ENCODE results near the gene LAMB3.

LAMB3 gene

DNA sequence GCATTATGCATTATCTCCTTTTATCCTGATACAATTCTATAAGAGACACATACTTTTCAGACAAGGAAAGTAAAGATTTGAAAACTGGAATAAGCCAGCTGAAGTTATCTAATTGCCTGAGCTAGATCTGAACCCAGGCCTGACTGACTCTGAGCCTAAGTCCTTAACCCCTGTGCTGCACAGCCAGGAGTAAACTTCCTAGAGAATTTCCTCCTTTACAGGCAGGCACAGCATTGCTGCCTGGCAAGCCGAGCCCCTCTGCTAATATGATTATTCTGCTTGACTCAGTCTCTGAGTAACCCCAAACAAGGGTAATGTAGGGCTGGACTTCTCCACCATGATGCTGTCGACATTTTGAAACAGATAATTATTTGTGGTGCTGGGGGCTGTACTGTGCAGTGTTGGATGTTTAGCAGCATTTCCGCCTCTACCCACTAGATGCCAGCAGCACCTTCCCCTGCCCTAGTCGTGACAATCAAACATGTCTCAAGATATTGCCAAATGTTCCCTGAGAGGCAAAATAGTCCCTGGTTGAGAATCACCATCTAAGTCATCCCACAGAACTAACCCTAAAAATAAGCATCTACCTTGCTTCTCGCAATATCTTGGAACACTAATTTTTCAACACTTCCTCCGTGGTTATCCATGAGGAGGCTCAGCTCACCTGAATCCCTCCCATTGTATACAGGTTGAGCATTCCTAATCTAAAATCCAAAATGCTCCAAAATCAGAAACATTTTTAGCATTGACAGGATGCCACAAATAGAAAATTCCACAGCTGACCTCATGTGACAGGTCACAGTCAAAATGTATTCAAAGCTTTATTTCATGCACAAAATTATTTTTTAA is 50.2 kb downstream of the LAMB3 start:
- Histone ChIP-seq H3K4me3 (no peak overlapping the region), H3K27ac (no peak overlapping the region), H3K9me3 (no peaks in the 10 kb centered on the region), H3K4me1 (no peaks in the 10 kb centered on the region), H3K4me2 (no peak overlapping the region), H3K36me3 (no peaks in the 10 kb centered on the region), H3K27me3 (no peaks in the 10 kb centered on the region), H3K9ac (no peak overlapping the region), H4K20me1 (no peaks in the 10 kb centered on the region)
- TF ChIP-seq Cebpa-rat (IDR thresholded peaks at IDR 0.05) = no peak

DNA sequence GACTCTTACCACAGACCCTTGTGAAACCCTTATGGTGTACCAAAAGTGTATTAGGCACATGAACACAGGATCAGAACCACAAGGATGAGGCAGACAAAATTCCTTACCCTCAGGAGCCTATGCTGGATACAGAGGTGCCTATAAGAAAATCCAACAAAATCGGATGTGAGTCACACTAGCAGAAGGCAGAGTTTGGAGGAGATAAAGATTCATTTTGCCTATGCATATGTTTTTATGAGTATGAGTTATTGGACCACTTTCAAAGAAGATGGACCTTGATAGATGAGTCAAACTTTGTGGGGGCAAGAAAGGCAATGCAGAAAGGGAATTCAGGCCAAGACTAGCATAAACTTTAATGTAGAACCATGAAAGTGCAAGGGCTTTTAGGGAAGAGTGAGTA is 51.7 kb downstream of the LAMB3 start:
- Histone ChIP-seq H3K9me3 (no peaks in the 10 kb centered on the region), H3K4me3 (no peak overlapping the region), H3K9ac (no peak overlapping the region), H3K4me2 (no peak overlapping the region), H3K36me3 (no peaks in the 10 kb centered on the region), H3K27ac (no peak overlapping the region), H3K4me1 (no peaks in the 10 kb centered on the region), H4K20me1 (no peaks in the 10 kb centered on the region), H3K27me3 (no peaks in the 10 kb centered on the region)
- TF ChIP-seq Cebpa-rat (IDR thresholded peaks at IDR 0.05) = no peak

DNA sequence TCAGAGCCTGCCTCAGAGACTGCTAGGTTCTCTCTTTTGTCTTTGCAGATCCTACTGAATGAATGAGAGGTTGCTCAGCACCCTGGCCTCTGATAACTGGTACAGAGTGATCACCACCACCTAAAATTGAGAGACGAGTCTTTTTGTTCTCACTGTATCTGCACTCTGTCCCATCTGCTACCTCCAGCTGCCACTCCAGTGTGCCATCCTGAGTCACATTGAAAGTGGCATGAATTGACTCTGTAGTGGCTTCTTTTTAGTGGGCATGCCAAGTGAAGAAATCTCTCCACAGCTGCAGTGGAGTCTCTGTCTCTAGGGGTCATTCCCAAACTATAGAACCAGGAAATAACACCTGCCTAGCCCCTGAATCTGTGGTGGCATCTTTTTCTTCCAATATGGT is 54.0 kb downstream of the LAMB3 start:
- H3K27me3 ChIP-seq = no peaks in the 10 kb centered on the region
- H3K36me3 ChIP-seq = no peaks in the 10 kb centered on the region
- TF ChIP-seq Cebpa-rat (IDR thresholded peaks at IDR 0.05) = no peak
- no peak overlapping the region for H3K4me2 ChIP-seq
- no peak overlapping the region for H3K27ac ChIP-seq
- no peaks in the 10 kb centered on the region for H3K4me1 ChIP-seq
- no peaks in the 10 kb centered on the region for H3K9me3 ChIP-seq
- H3K9ac ChIP-seq = no peak overlapping the region
- no peaks in the 10 kb centered on the region for H4K20me1 ChIP-seq
- H3K4me3 ChIP-seq = no peak overlapping the region

DNA sequence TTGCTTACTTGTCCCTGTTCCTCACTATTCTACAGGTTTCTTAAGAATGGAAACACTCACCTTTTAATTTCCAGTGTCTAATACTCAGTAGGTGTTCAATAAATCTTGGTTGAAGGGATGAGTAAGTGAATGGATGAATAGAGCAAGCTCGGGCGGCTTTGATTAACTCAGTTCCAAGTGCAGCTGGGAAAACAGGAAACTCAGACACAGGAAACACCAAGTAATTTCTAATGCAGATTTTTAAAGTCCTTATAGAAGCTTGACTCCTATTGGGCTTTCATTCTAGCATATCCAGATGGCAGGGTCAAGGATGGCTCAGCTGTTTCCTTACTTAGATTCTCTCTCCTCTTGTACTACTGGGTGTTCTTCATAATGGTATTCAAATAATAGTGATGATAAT is 54.7 kb downstream of the LAMB3 start:
- H3K4me3 ChIP-seq = no peak overlapping the region
- no peaks in the 10 kb centered on the region for H3K4me1 ChIP-seq
- no peaks in the 10 kb centered on the region for H4K20me1 ChIP-seq
- H3K9ac ChIP-seq = no peak overlapping the region
- no peaks in the 10 kb centered on the region for H3K9me3 ChIP-seq
- no peaks in the 10 kb centered on the region for H3K36me3 ChIP-seq
- H3K27me3 ChIP-seq = no peaks in the 10 kb centered on the region
- H3K27ac ChIP-seq = no peak overlapping the region
- TF ChIP-seq Cebpa-rat (IDR thresholded peaks at IDR 0.05) = no peak
- H3K4me2 ChIP-seq = no peak overlapping the region

DNA sequence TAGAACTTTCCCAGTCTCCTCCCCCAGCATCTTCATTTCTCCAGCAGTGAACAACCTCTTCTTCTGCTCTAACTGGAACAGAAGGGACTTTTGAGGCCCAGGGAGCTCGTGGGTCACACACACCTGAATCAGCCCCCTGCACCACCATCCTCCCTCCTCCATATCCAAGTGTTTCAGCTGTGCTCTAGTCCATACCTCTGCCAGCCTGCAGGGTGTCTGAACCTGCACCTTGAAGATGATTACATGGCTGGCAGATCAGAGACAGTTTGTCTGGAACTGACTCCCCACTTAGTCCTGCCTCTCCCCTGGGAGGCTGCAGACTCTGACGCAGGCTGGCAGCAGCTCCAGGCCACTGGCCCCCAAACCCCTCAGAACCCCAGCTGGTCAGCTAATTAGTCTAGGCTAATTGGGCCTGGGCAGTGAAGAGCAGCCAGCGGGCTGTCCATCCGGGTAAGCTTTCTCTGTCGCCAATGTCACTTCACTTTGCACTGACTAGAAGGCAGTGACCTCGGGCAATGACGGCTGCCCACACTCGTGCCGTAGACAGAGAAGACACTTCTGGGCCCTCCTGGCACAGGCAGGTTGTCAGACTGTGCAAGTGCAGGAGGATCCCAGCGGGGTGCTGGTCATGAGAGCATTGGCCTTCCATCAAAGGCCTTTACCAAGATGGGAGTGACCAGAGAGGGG is 56.5 kb downstream of the LAMB3 start:
- Histone ChIP-seq H3K4me2 (no peak overlapping the region), H3K9me3 (no peaks in the 10 kb centered on the region), H3K27ac (no peak overlapping the region), H3K27me3 (no peaks in the 10 kb centered on the region), H3K4me1 (no peaks in the 10 kb centered on the region), H3K36me3 (no peaks in the 10 kb centered on the region), H3K9ac (no peak overlapping the region), H3K4me3 (no peak overlapping the region), H4K20me1 (no peaks in the 10 kb centered on the region)
- TF ChIP-seq Cebpa-rat (IDR thresholded peaks at IDR 0.05) = no peak

DNA sequence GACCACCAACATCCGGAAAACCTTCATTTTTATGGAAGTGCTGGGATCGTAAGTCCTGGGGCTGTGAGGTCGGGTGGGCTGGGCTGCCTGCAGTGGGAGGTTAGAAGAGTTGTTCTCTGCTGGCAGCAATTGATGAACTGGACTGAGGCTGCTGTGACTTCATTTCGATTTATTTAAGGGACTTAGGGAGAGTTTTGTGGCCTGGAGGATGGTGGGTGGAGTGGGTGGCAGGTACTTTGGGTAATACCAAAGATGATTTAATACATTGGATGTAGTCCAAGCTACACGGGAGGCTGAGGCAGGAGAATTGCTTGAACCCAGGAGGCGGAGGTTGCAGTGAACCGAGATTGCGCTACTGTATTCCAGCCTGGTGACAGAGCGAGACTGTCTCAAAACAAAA is 57.2 kb downstream of the LAMB3 start:
- Histone ChIP-seq H3K9ac (no peak overlapping the region), H3K36me3 (no peaks in the 10 kb centered on the region), H3K4me1 (no peaks in the 10 kb centered on the region), H4K20me1 (no peaks in the 10 kb centered on the region), H3K27ac (no peak overlapping the region), H3K4me3 (no peak overlapping the region), H3K27me3 (no peaks in the 10 kb centered on the region), H3K9me3 (no peaks in the 10 kb centered on the region), H3K4me2 (no peak overlapping the region)
- no peak for TF ChIP-seq Cebpa-rat (IDR thresholded peaks at IDR 0.05)

DNA sequence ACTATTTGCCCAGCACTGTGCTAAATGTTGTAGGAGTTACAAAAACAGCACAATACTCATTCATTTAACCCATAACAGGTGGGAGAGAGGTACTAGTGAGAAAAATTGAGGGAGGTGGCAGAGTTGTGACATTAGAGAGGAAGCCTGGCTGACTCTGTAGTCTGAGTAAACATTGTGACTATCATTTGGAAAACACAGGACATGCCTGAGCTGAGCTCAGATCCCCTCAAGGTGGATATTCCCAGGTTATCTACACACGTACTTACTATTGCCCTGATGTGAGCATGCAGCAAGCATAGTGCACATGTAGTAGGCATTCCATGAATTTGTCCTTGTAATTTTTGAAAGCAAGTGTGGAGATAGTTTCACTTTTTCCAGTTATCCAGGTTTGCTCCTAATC is 57.8 kb downstream of the LAMB3 start:
- Histone ChIP-seq H3K36me3 (no peaks in the 10 kb centered on the region), H3K9ac (no peak overlapping the region), H3K27me3 (no peaks in the 10 kb centered on the region), H3K4me1 (no peaks in the 10 kb centered on the region), H3K9me3 (no peaks in the 10 kb centered on the region), H3K4me2 (no peak overlapping the region), H4K20me1 (no peaks in the 10 kb centered on the region), H3K4me3 (no peak overlapping the region), H3K27ac (no peak overlapping the region)
- no peak for TF ChIP-seq Cebpa-rat (IDR thresholded peaks at IDR 0.05)

DNA sequence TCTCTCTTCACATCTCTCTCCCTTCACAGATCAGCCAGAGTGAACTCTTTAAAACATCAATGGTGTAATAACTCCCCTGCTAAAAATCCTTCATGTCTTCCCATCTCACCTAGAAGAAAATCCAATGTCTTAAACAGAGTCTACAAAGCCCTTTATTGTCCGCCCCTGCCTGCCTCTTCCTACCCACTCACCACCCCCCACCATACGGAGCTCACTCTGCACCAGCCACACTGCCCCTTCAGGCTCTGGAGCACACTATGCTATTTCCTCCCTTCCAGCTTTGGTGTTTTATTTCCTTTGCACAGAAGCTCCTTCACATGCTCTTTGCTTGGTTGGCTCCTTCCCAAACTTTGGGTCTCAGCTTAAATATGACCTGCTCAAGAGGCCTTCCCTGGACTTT is 58.5 kb downstream of the LAMB3 start:
- no peak overlapping the region for H3K9ac ChIP-seq
- TF ChIP-seq Cebpa-rat (IDR thresholded peaks at IDR 0.05) = no peak
- H3K4me2 ChIP-seq = no peak overlapping the region
- H3K27ac ChIP-seq = no peak overlapping the region
- no peaks in the 10 kb centered on the region for H3K4me1 ChIP-seq
- H3K27me3 ChIP-seq = no peaks in the 10 kb centered on the region
- H3K4me3 ChIP-seq = no peak overlapping the region
- no peaks in the 10 kb centered on the region for H3K36me3 ChIP-seq
- no peaks in the 10 kb centered on the region for H3K9me3 ChIP-seq
- no peaks in the 10 kb centered on the region for H4K20me1 ChIP-seq

DNA sequence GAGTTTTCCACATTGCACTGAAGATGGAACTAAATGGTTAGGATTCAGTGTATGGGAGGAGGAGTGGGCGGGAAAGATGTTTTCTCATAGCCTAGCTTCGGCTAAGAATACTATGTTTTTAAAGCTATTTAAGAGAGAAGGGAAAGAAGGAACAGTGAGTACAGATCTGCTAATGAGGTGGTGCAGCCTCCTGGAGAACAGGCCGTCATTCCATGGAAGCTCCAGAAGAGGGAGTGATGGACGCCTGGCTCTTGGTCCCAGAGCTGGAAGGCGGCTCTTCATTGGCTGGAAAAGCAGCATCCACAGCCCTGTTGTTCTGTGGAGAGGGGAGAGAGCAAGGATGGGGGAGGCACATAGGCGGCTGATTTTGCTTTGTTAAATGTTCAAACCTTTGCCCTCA is 61.8 kb downstream of the LAMB3 start:
- no peak overlapping the region for H3K4me3 ChIP-seq
- H4K20me1 ChIP-seq = no peaks in the 10 kb centered on the region
- no peaks in the 10 kb centered on the region for H3K4me1 ChIP-seq
- H3K27ac ChIP-seq = no peak overlapping the region
- H3K27me3 ChIP-seq = no peaks in the 10 kb centered on the region
- H3K4me2 ChIP-seq = no peak overlapping the region
- no peaks in the 10 kb centered on the region for H3K36me3 ChIP-seq
- peaks cover 4% of the 10 kb centered on the region; the same call in 1 of the 2 replicates for H3K9me3 ChIP-seq
- H3K9ac ChIP-seq = no peak overlapping the region
- TF ChIP-seq Cebpa-rat (IDR thresholded peaks at IDR 0.05) = no peak

DNA sequence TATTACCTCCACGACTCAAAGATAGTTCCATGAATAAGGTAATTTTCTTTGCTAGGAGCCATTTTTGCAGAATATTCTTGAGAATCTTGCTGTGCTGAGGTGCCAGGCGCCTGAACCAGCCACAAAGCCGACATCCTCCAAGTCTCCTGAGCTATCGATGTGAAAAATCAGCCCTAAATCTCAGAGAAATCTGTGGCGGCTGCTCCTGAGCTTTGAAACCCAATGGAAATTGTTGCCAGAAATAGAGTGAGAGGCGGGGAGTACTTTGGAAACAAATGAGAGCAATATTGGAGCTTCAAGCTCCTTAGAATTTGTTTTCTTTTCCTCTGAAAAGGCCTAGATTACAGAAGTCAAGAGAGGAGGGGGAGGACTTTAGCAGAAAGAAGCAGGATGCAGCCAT is 62.4 kb downstream of the LAMB3 start:
- Histone ChIP-seq H3K4me1 (no peaks in the 10 kb centered on the region), H3K27ac (no peak overlapping the region), H3K9me3 (peaks cover 4% of the 10 kb centered on the region; the same call in 1 of the 2 replicates), H4K20me1 (no peaks in the 10 kb centered on the region), H3K27me3 (no peaks in the 10 kb centered on the region), H3K36me3 (no peaks in the 10 kb centered on the region), H3K4me3 (no peak overlapping the region), H3K4me2 (no peak overlapping the region), H3K9ac (no peak overlapping the region)
- TF ChIP-seq Cebpa-rat (IDR thresholded peaks at IDR 0.05) = no peak

Data from BLaER1 (cell line).